ENCODE results near the gene DHRS7. TPM values are rescaled to one million over a fixed set of nuclear protein-coding genes. Genes with fewer than 3 reads are reported as not detected.

DHRS7 gene
- total and polyA plus RNA-seq, 10 of the 15 experiments (the other 5 are each of a cell fraction or from before 2014, with no cell fraction given) = 55.0 to 99.8 (median 62.2) TPM

GRCh38 chr14:60188696-60189095 is 23.5 kb upstream of the DHRS7 start:
- FAIRE-seq = no peak
- ATAC-seq = no peak
- H3K4me3 ChIP-seq = no peak overlapping the region
- ChIA-PET RAD21 (ENCODE audit: unreplicated experiment) (interaction anchor here (0.7 to 11.0 kb wide), 10 partner anchors 7 to 376 kb away, joined by 3 to 153 read pairs (median 6); no protein-coding TSS in a partner anchor), CTCF (interaction anchor here (0.6 to 12.5 kb wide), 23 partner anchors 9 to 1612 kb away, joined by 3 to 231 read pairs (median 5); no protein-coding TSS in a partner anchor), POLR2A (interaction anchor here (1.0 to 1.3 kb wide), 2 partner anchors 24 to 140 kb away, joined by 3 to 5 read pairs; no protein-coding TSS in a partner anchor), SMC1A (ENCODE audit: uncharacterized antibody, unreplicated experiment) (interaction anchor here (0.7 to 12.2 kb wide), 21 partner anchors 8 to 371 kb away, joined by 3 to 199 read pairs (median 6); partner anchors contain the start of gene PPM1A)
- no peaks in the 10 kb centered on the region for H3K27me3 ChIP-seq (replicated peaks in 1 of 2; ENCODE audit: control insufficient read depth in 2 of 2, insufficient read depth in 2 of 2, low read length in 1 of 2)
- no peaks in the 10 kb centered on the region for H3K9me3 ChIP-seq (replicated peaks; ENCODE audit: control insufficient read depth, insufficient read depth, low read length)
- no peak for DNase-seq (ENCODE audit: low read depth, low spot score)
- H4K20me1 ChIP-seq (ENCODE audit: control insufficient read depth, insufficient read depth) = no peaks in the 10 kb centered on the region
- no peaks in the 10 kb centered on the region for H3K36me3 ChIP-seq (ENCODE audit: control insufficient read depth in 2 of 2, insufficient read depth in 2 of 2, low read length in 1 of 2)
- H3K9ac ChIP-seq (ENCODE audit: control insufficient read depth, insufficient read depth, low read length) = no peak overlapping the region
- in situ Hi-C loops (cut with MboI) (loop anchor here (5.0 kb wide), 4 partner anchors 126 to 556 kb away; no protein-coding TSS in a partner anchor), intact Hi-C loops (cut with micrococcal nuclease; ENCODE audit: unreplicated experiment) (loop anchor here (1.0 to 5.0 kb wide), 2 partner anchors 139 to 374 kb away; no protein-coding TSS in a partner anchor)
- H2AFZ ChIP-seq (ENCODE audit: control insufficient read depth, low read depth, low read length) = no peak overlapping the region
- no peaks in the 10 kb centered on the region for H3K79me2 ChIP-seq (ENCODE audit: control insufficient read depth, insufficient read depth, low read length)
- H3K27ac ChIP-seq (ENCODE audit: control insufficient read depth, insufficient read depth) = no peak overlapping the region
- peaks cover 13% of the 10 kb centered on the region; the same call in 1 of the 2 replicates for H3K4me1 ChIP-seq (ENCODE audit: control insufficient read depth, insufficient read depth, low read length)
- BruUV-seq (replicated peaks) = no TSS peak
- no peak overlapping the region for H3K4me2 ChIP-seq (ENCODE audit: control insufficient read depth, insufficient read depth)
- WGBS (ENCODE audit: insufficient coverage, insufficient replicate concordance, low lambda C conversion rate, missing lambda C conversion rate) = 59% methylated on average over 1 of the region's 1 CpG
- no peak for TF ChIP-seq ESRRA (IDR thresholded peaks at IDR 0.05; ENCODE audit: low read length)
- TF ChIP-seq ZNF274 (IDR thresholded peaks at IDR 0.05; ENCODE audit: insufficient read depth, insufficient read length) = no peak
- TF ChIP-seq EZH2 (IDR thresholded peaks at IDR 0.05; ENCODE audit: borderline replicate concordance, control insufficient read depth, low read depth, low read length) = no peak
- no peak for TF ChIP-seq POLR2AphosphoS2 (IDR thresholded peaks at IDR 0.05; ENCODE audit: low read depth, low read length)
- no peak for TF ChIP-seq NR2F1 (conservative IDR thresholded peaks at IDR 0.05)
- TF ChIP-seq, protein P1, sequence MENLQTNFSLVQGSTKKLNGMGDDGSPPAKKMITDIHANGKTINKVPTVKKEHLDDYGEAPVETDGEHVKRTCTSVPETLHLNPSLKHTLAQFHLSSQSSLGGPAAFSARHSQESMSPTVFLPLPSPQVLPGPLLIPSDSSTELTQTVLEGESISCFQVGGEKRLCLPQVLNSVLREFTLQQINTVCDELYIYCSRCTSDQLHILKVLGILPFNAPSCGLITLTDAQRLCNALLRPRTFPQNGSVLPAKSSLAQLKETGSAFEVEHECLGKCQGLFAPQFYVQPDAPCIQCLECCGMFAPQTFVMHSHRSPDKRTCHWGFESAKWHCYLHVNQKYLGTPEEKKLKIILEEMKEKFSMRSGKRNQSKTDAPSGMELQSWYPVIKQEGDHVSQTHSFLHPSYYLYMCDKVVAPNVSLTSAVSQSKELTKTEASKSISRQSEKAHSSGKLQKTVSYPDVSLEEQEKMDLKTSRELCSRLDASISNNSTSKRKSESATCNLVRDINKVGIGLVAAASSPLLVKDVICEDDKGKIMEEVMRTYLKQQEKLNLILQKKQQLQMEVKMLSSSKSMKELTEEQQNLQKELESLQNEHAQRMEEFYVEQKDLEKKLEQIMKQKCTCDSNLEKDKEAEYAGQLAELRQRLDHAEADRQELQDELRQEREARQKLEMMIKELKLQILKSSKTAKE (IDR thresholded peaks at IDR 0.05; ENCODE audit: low read depth, poor library complexity, severe bottlenecking) = no peak
- TF ChIP-seq CEBPB (IDR thresholded peaks at IDR 0.05; ENCODE audit: borderline replicate concordance in 1 of 2, low read depth in 2 of 2, low read length in 2 of 2) = no peak
- no peak for TF ChIP-seq YY1 (IDR thresholded peaks at IDR 0.05; ENCODE audit: low read depth, low read length)
- TF ChIP-seq MEF2B (IDR thresholded peaks at IDR 0.05; ENCODE audit: partially characterized antibody, poor library complexity, severe bottlenecking) = no peak
- TF ChIP-seq, protein P2, sequence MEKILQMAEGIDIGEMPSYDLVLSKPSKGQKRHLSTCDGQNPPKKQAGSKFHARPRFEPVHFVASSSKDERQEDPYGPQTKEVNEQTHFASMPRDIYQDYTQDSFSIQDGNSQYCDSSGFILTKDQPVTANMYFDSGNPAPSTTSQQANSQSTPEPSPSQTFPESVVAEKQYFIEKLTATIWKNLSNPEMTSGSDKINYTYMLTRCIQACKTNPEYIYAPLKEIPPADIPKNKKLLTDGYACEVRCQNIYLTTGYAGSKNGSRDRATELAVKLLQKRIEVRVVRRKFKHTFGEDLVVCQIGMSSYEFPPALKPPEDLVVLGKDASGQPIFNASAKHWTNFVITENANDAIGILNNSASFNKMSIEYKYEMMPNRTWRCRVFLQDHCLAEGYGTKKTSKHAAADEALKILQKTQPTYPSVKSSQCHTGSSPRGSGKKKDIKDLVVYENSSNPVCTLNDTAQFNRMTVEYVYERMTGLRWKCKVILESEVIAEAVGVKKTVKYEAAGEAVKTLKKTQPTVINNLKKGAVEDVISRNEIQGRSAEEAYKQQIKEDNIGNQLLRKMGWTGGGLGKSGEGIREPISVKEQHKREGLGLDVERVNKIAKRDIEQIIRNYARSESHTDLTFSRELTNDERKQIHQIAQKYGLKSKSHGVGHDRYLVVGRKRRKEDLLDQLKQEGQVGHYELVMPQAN (conservative IDR thresholded peaks at IDR 0.05) = no peak
- TF ChIP-seq MYC (IDR thresholded peaks at IDR 0.05; ENCODE audit: insufficient read depth, insufficient read length, insufficient replicate concordance, low read length, severe bottlenecking) = no peak
- no peak for TF ChIP-seq ZBTB33 (IDR thresholded peaks at IDR 0.05)
- TF ChIP-seq, protein P3, sequence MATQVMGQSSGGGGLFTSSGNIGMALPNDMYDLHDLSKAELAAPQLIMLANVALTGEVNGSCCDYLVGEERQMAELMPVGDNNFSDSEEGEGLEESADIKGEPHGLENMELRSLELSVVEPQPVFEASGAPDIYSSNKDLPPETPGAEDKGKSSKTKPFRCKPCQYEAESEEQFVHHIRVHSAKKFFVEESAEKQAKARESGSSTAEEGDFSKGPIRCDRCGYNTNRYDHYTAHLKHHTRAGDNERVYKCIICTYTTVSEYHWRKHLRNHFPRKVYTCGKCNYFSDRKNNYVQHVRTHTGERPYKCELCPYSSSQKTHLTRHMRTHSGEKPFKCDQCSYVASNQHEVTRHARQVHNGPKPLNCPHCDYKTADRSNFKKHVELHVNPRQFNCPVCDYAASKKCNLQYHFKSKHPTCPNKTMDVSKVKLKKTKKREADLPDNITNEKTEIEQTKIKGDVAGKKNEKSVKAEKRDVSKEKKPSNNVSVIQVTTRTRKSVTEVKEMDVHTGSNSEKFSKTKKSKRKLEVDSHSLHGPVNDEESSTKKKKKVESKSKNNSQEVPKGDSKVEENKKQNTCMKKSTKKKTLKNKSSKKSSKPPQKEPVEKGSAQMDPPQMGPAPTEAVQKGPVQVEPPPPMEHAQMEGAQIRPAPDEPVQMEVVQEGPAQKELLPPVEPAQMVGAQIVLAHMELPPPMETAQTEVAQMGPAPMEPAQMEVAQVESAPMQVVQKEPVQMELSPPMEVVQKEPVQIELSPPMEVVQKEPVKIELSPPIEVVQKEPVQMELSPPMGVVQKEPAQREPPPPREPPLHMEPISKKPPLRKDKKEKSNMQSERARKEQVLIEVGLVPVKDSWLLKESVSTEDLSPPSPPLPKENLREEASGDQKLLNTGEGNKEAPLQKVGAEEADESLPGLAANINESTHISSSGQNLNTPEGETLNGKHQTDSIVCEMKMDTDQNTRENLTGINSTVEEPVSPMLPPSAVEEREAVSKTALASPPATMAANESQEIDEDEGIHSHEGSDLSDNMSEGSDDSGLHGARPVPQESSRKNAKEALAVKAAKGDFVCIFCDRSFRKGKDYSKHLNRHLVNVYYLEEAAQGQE (IDR thresholded peaks at IDR 0.05; ENCODE audit: low read depth, low read length) = no peak

Data from GM12878 (cell line).